Neural progenitor cell (in vitro differentiated cells): ENCODE measurements around the gene MARS1. TPM values are rescaled to one million over a fixed set of nuclear protein-coding genes. Genes with fewer than 3 reads are reported as not detected.

Experiments used
- DNase-seq: peaks from one replicate; pipeline ENCODE4 v3.0.0-alpha.2; 2016; ENCODE audit warnings: low spot score
- H2AFZ ChIP-seq: fragments of 200-600 bp; sonication (generic); replicated peaks from 2 replicates; pipeline ENCODE4 v1.6.1; 2016; ENCODE audit warnings: antibody characterized with exemption
- H3F3A ChIP-seq: fragments of 200-600 bp; sonication (generic); 2 replicates; pipeline ENCODE4 v1.6.1; 2016; ENCODE audit warnings: antibody characterized with exemption, low read depth
- H3K27ac ChIP-seq: fragments of 200-600 bp; sonication (generic); 2 replicates; pipeline ENCODE4 v1.5.1; 2016; ENCODE audit warnings: mild to moderate bottlenecking
- H3K27me3 ChIP-seq: fragments of 200-600 bp; sonication (generic); 2 replicates; pipeline ENCODE4 v1.6.1; 2016; ENCODE audit warnings: mild to moderate bottlenecking, moderate library complexity
- H3K36me3 ChIP-seq: fragments of 200-600 bp; sonication (generic); 2 replicates; pipeline ENCODE4 v1.5.1; 2016
- H3K4me1 ChIP-seq: fragments of 200-600 bp; sonication (generic); 2 replicates; pipeline ENCODE4 v1.6.1; 2016; ENCODE audit warnings: mixed run types
- H3K4me2 ChIP-seq: fragments of 200-600 bp; sonication (generic); 2 replicates; pipeline ENCODE4 v1.6.1; 2016
- H3K4me3 ChIP-seq: fragments of 200-600 bp; sonication (generic); 2 replicates; pipeline ENCODE4 v1.5.1; 2016
- H3K79me2 ChIP-seq: fragments of 200-600 bp; sonication (generic); 2 replicates; pipeline ENCODE4 v1.6.1; 2016; ENCODE audit warnings: low read depth
- H3K9ac ChIP-seq: fragments of 200-600 bp; sonication (generic); 2 replicates; pipeline ENCODE4 v1.6.1; 2016
- H3K9me3 ChIP-seq: fragments of 200-600 bp; sonication (generic); 2 replicates; pipeline ENCODE4 v1.5.1; 2016; ENCODE audit warnings: low read depth
- H4K20me1 ChIP-seq: fragments of 200-600 bp; sonication (generic); 2 replicates; pipeline ENCODE4 v1.6.1; 2016; ENCODE audit warnings: low read depth
- H3K27ac Mint-ChIP-seq: 3 replicates; pipeline ENCODE4 v1.8.0; 2021; ENCODE audit warnings: mixed read lengths
- H3K27me3 Mint-ChIP-seq: 2 replicates; pipeline ENCODE4 v1.8.0; 2022; ENCODE audit warnings: low read depth, mild to moderate bottlenecking, inconsistent platforms, moderate library complexity, mixed read lengths; ENCODE audit not compliant: insufficient read depth
- H3K36me3 Mint-ChIP-seq: 3 replicates; pipeline ENCODE4 v1.8.0; 2021; ENCODE audit warnings: mixed read lengths
- H3K4me1 Mint-ChIP-seq: 3 replicates; pipeline ENCODE4 v1.8.0; 2021; ENCODE audit warnings: mixed read lengths
- H3K4me3 Mint-ChIP-seq: 3 replicates; pipeline ENCODE4 v1.8.0; 2021; ENCODE audit warnings: mild to moderate bottlenecking, moderate library complexity, mixed read lengths
- H3K9me3 Mint-ChIP-seq: 3 replicates; pipeline ENCODE4 v1.8.0; 2020; ENCODE audit warnings: mixed read lengths
- EZH2 ChIP-seq: fragments of 200-600 bp; sonication (generic); IDR thresholded peaks from 2 replicates; pipeline ENCODE4 v1.6.1; 2017; ENCODE audit warnings: antibody characterized with exemption, mild to moderate bottlenecking, moderate library complexity
- EZH2phosphoT487 ChIP-seq: fragments of 200-600 bp; sonication (generic); IDR thresholded peaks from 2 replicates; pipeline ENCODE4 v1.6.1; 2017; ENCODE audit warnings: antibody characterized with exemption
- total RNA-seq: library from RNA; depleted of rRNA; stranded (reverse); fragments of >200 nt; gene quantifications from 2 replicates; pipeline ENCODE4 v1.2.3, GENCODE V29; 2015; ENCODE audit warnings: low replicate concordance
- TF ChIP-seq, protein P1 (sequence below): fragments of 200-600 bp; sonication (generic); IDR thresholded peaks from 2 replicates; pipeline ENCODE4 v1.5.1; 2017; ENCODE audit warnings: antibody characterized with exemption, mild to moderate bottlenecking

MARS1 gene
- total RNA-seq, 1 donor from 2014 or later: 109 TPM

DNA sequence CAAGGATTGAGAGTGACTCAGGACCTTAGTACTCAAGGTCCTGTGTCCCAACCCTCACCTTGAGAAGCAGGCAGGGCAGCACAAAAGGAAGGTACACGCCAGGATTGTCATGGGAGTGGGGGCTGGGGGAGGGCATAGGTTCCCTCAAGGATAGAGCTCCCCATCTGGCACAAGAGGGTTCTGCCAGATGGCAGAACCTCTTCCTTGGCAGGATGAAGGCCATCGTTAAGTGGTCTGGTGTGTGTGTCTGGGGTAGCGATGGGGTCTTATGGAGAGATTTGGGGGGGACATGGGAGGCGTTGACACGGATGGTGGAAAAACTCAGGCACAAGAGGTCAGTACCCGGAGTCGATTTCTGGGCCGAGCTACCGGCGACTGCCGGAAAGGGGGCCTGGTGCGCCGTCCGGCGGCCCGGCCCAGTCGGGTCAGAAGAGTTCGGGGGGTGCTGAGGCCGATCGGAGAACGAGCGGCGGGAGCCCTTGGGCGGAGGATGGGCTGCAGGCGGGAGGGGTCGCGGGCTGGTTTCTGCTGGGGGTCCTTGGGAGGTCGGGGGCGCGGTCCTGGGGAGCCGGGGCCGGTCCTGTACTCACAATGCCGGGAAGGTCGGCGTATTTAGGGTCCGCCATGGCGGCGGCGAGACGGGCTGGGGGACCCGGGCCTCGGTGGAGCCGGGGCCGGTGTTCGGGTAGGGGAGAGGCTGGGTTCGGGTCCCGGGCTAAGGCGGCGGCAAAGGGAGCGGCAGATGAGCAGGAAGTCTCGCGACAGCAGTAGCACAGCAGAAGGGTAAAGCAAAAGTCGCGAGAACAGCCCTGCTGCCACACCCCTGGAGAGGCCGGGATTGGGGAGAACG, 58.8 kb downstream of the MARS1 start, which contains the start of gene DCTN2:
DCTN2 (minus strand) TSS at position 755 of the 850 bp plus-strand sequence; CDS start at position 626, 129 bp downstream.
- Mint-ChIP-seq H3K27ac (peak within 1 kb of the TSS; percentile 96), H3K27me3 (peaks cover 30% of the 10 kb centered on the region), H3K4me3 (peak within 1 kb of the TSS; percentile 97), H3K4me1 (peaks cover 33% of the 10 kb centered on the region), H3K36me3 (no peaks in the 10 kb centered on the region), H3K9me3 (no peaks in the 10 kb centered on the region)
- Histone ChIP-seq H2AFZ (peak within 1 kb of the TSS; percentile 95), H3K4me3 (peak within 1 kb of the TSS; percentile 93), H3K4me1 (peaks cover 16% of the 10 kb centered on the region), H3K9ac (peak within 1 kb of the TSS; percentile 98), H3K4me2 (peak within 1 kb of the TSS; percentile 92), H3K9me3 (no peaks in the 10 kb centered on the region), H3K36me3 (no peaks in the 10 kb centered on the region), H4K20me1 (peaks cover 30% of the 10 kb centered on the region), H3K27me3 (peaks cover 24% of the 10 kb centered on the region), H3K79me2 (peaks cover 47% of the 10 kb centered on the region), H3K27ac (no peak within 1 kb of the TSS), H3F3A (peaks cover 18% of the 10 kb centered on the region)
- DNase-seq: peak; percentile 98
- TF ChIP-seq, protein P1, sequence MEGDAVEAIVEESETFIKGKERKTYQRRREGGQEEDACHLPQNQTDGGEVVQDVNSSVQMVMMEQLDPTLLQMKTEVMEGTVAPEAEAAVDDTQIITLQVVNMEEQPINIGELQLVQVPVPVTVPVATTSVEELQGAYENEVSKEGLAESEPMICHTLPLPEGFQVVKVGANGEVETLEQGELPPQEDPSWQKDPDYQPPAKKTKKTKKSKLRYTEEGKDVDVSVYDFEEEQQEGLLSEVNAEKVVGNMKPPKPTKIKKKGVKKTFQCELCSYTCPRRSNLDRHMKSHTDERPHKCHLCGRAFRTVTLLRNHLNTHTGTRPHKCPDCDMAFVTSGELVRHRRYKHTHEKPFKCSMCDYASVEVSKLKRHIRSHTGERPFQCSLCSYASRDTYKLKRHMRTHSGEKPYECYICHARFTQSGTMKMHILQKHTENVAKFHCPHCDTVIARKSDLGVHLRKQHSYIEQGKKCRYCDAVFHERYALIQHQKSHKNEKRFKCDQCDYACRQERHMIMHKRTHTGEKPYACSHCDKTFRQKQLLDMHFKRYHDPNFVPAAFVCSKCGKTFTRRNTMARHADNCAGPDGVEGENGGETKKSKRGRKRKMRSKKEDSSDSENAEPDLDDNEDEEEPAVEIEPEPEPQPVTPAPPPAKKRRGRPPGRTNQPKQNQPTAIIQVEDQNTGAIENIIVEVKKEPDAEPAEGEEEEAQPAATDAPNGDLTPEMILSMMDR: peak; percentile 7
- TF ChIP-seq EZH2phosphoT487: no peak
- no peak for TF ChIP-seq EZH2

DNA sequence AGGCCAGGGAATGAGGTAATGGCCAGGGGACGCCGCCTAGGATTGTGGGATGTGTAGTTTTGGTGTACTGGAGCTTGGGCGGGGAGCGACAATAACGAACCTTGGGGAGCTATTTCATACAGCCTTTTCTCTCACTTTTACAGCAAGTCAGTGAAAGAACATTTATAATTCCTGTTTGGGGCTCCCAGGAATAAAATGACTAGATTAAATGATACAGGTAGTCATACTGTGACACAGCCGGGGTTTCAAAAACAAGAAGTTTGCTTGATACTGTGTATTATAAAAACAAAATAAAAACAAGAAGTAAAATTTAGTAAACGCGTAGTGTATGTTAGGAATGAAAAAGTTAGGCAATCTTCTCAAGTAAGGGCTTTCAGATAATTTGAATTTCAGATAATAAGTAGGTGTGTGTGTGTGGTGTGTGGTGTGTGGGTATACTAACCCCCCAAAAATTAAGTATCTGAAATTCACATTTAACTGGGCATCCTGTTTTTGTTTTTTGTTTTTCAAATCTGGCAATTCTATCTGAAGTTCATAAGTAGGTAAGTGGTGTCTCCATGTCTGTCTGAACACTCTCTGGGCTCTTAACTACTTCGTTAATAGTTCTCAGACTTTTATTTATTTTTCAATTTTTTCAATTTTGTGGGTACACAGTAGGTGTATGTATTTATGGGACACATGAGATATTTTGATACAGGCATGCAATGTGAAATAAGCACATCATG, 59.6 kb downstream of the MARS1 start:
- DNase-seq: no peak
- H3K4me3 Mint-ChIP-seq: peak overlapping the region; percentile 97
- no peaks in the 10 kb centered on the region for H3K36me3 Mint-ChIP-seq
- Histone ChIP-seq H3K9ac (no peak overlapping the region), H2AFZ (peak overlapping the region; percentile 6), H3K4me1 (peaks cover 24% of the 10 kb centered on the region), H3F3A (peaks cover 26% of the 10 kb centered on the region), H3K79me2 (peaks cover 51% of the 10 kb centered on the region), H3K27me3 (peaks cover 24% of the 10 kb centered on the region), H3K27ac (no peak overlapping the region), H4K20me1 (peaks cover 37% of the 10 kb centered on the region), H3K36me3 (no peaks in the 10 kb centered on the region), H3K4me3 (peak overlapping the region; percentile 93), H3K9me3 (no peaks in the 10 kb centered on the region), H3K4me2 (peak overlapping the region; percentile 92)
- H3K4me1 Mint-ChIP-seq: peaks cover 41% of the 10 kb centered on the region
- TF ChIP-seq EZH2phosphoT487 (no peak), EZH2 (no peak)
- TF ChIP-seq, protein P1: no peak
- H3K27me3 Mint-ChIP-seq: peaks cover 36% of the 10 kb centered on the region
- H3K9me3 Mint-ChIP-seq: no peaks in the 10 kb centered on the region
- H3K27ac Mint-ChIP-seq: peak overlapping the region; percentile 96

DNA sequence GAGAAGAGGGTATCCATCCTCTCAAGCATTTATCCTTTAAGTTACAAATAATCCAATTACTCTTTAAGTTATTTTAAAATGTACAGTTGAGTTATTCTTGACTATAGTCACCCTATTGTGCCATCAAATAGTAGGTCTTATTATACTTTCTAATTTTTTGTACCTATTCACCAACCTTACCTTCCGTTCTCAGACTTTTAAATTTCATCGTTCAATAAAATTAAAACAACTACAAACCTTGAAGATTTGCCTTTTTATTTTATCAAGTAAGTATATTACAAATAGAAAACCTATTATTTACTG, 60.1 kb downstream of the MARS1 start:
- no peak for DNase-seq
- Histone ChIP-seq H3K27me3 (peaks cover 24% of the 10 kb centered on the region), H3K9me3 (no peaks in the 10 kb centered on the region), H2AFZ (no peak overlapping the region), H3K36me3 (no peaks in the 10 kb centered on the region), H3K9ac (no peak overlapping the region), H3K4me2 (no peak overlapping the region), H3K27ac (no peak overlapping the region), H4K20me1 (peaks cover 42% of the 10 kb centered on the region), H3F3A (peaks cover 31% of the 10 kb centered on the region), H3K4me1 (peaks cover 29% of the 10 kb centered on the region), H3K79me2 (peaks cover 51% of the 10 kb centered on the region), H3K4me3 (no peak overlapping the region)
- TF ChIP-seq, protein P1: no peak
- TF ChIP-seq EZH2: no peak
- Mint-ChIP-seq H3K4me1 (peaks cover 46% of the 10 kb centered on the region), H3K9me3 (no peaks in the 10 kb centered on the region), H3K4me3 (no peak overlapping the region), H3K27me3 (peaks cover 35% of the 10 kb centered on the region), H3K27ac (no peak overlapping the region), H3K36me3 (no peaks in the 10 kb centered on the region)
